Natural killer cell treated with Interleukin-12 subunit alpha and Interleukin-12 subunit beta and Interleukin-15 and Interleukin-18, amount 100 ng/mL, for 72 hours (primary cell): ENCODE measurements around the gene NEUROG1. TPM values are rescaled to one million over a fixed set of nuclear protein-coding genes. Genes with fewer than 3 reads are reported as not detected.

Source experiments
- ATAC-seq, 2 donors: fragments of 150-1000 bp; cut with Tn5 transposase in 1 of 2; sonication (Bioruptor Pico), chemical (Tn5 transposase) in 1 of 2; 2 replicates each; pipeline ENCODE4 v1.10.0; 2021
- DNase-seq: peaks from one replicate; pipeline ENCODE4 v3.0.0; 2022; ENCODE audit warnings: low spot score
- H3K27ac Mint-ChIP-seq, 2 donors: 1 replicate in 1 of 2; 2 replicates in 1 of 2; pipeline ENCODE4 v1.8.0; 2022; ENCODE audit warnings: mixed read lengths in 2 of 2, mild to moderate bottlenecking in 1 of 2, moderate library complexity in 1 of 2
- H3K27me3 Mint-ChIP-seq, 2 donors: 1 replicate in 1 of 2; 2 replicates in 1 of 2; pipeline ENCODE4 v1.8.0; 2022; ENCODE audit warnings: mixed read lengths in 2 of 2
- H3K36me3 Mint-ChIP-seq: one replicate; pipeline ENCODE4 v1.8.0; 2022; ENCODE audit warnings: mixed read lengths
- H3K4me1 Mint-ChIP-seq, 2 donors: 1 replicate in 1 of 2; 2 replicates in 1 of 2; pipeline ENCODE4 v1.8.0; 2022; ENCODE audit warnings: low read depth in 2 of 2, mixed read lengths in 2 of 2, mild to moderate bottlenecking in 1 of 2
- H3K4me3 Mint-ChIP-seq: one replicate; pipeline ENCODE4 v1.8.0; 2022; ENCODE audit warnings: mixed read lengths
- H3K9me3 Mint-ChIP-seq: 2 replicates; pipeline ENCODE4 v1.8.0; 2022; ENCODE audit warnings: mixed read lengths
- total RNA-seq, 2 donors: library from RNA; stranded (reverse); gene quantifications; one replicate each; pipeline ENCODE4 v1.2.3, GENCODE V29; 2022

Gene NEUROG1
- not detected for total RNA-seq

- H3K27me3 Mint-ChIP-seq, result peaks cover 50 to 68% of the 10 kb centered on the region in 2 donors
- no peaks in the 10 kb centered on the region for H3K9me3 Mint-ChIP-seq
- ATAC-seq, result peak in 1 of 2 donors; percentile 7
- peak within 1 kb of the TSS in 1 of 2 donors; percentile 17 for H3K27ac Mint-ChIP-seq
- no peaks in the 10 kb centered on the region for H3K36me3 Mint-ChIP-seq
- no peak for DNase-seq
- peaks cover 0 to 6% of the 10 kb centered on the region in 2 donors for H3K4me1 Mint-ChIP-seq
- H3K4me3 Mint-ChIP-seq, result peak within 1 kb of the TSS; percentile 22
These were observed at the start of gene NEUROG1 for GRCh38 chr5:135535820-135536801. TSS of gene NEUROG1 (minus strand) at chr5:135535964. CDS start at chr5:135535690, 274 bp downstream.

- Mint-ChIP-seq H3K4me3 (no peak overlapping the region), H3K4me1 (no peaks in the 10 kb centered on the region), H3K27me3 (peaks cover 22 to 24% of the 10 kb centered on the region in 2 donors), H3K9me3 (no peaks in the 10 kb centered on the region), H3K36me3 (no peaks in the 10 kb centered on the region), H3K27ac (no peak overlapping the region)
- ATAC-seq, result peak in 1 of 2 donors; percentile 10
- DNase-seq, result no peak
These were observed 49.2 kb upstream of the NEUROG1 start for GRCh38 chr5:135584918-135585317.

GRCh38 chr5:135584276-135584675, 48.5 kb upstream of the NEUROG1 start:
- Mint-ChIP-seq H3K9me3 (no peaks in the 10 kb centered on the region), H3K4me1 (no peaks in the 10 kb centered on the region)

GRCh38 chr5:135582099-135582781, 46.5 kb upstream of the NEUROG1 start:
- H3K27ac Mint-ChIP-seq, result no peak overlapping the region
- no peaks in the 10 kb centered on the region for H3K36me3 Mint-ChIP-seq
- DNase-seq (no peak), ATAC-seq (no peak)
- no peaks in the 10 kb centered on the region for H3K4me1 Mint-ChIP-seq
- H3K27me3 Mint-ChIP-seq, result peaks cover 24% of the 10 kb centered on the region in 2 donors
- no peaks in the 10 kb centered on the region for H3K9me3 Mint-ChIP-seq
- H3K4me3 Mint-ChIP-seq, result no peak overlapping the region

More at GRCh38 chr5:135584276-135584675, 48.5 kb upstream of the NEUROG1 start:
- Mint-ChIP-seq H3K27ac (no peak overlapping the region), H3K27me3 (peaks cover 22 to 24% of the 10 kb centered on the region in 2 donors), H3K4me3 (no peak overlapping the region), H3K36me3 (no peaks in the 10 kb centered on the region)
- no peak for DNase-seq
- no peak for ATAC-seq

GRCh38 chr5:135578685-135579341, 43.0 kb upstream of the NEUROG1 start, which contains the start of gene CXCL14:
TSS of gene CXCL14 (minus strand) at chr5:135578991. CDS start at chr5:135578778, 213 bp downstream.
- DNase-seq (no peak), ATAC-seq (peak; percentile 19 to 71)
- Mint-ChIP-seq H3K4me3 (no peak within 1 kb of the TSS), H3K27ac (no peak within 1 kb of the TSS), H3K4me1 (no peaks in the 10 kb centered on the region), H3K36me3 (no peaks in the 10 kb centered on the region), H3K27me3 (peaks cover 23 to 26% of the 10 kb centered on the region in 2 donors), H3K9me3 (no peaks in the 10 kb centered on the region)

GRCh38 chr5:135578305-135578684, 42.5 kb upstream of the NEUROG1 start:
- H3K4me1 Mint-ChIP-seq, result no peaks in the 10 kb centered on the region
- H3K36me3 Mint-ChIP-seq, result no peaks in the 10 kb centered on the region
- H3K27ac Mint-ChIP-seq, result no peak overlapping the region
- H3K9me3 Mint-ChIP-seq, result no peaks in the 10 kb centered on the region
- ATAC-seq, result no peak
- H3K27me3 Mint-ChIP-seq, result peaks cover 21 to 24% of the 10 kb centered on the region in 2 donors
- no peak overlapping the region for H3K4me3 Mint-ChIP-seq
- no peak for DNase-seq

GRCh38 chr5:135577421-135577820, 41.7 kb upstream of the NEUROG1 start:
- no peaks in the 10 kb centered on the region for H3K9me3 Mint-ChIP-seq
- peaks cover 17 to 23% of the 10 kb centered on the region in 2 donors for H3K27me3 Mint-ChIP-seq
- no peaks in the 10 kb centered on the region for H3K36me3 Mint-ChIP-seq
- H3K27ac Mint-ChIP-seq, result no peak overlapping the region
- DNase-seq, result no peak
- ATAC-seq, result no peak
- no peaks in the 10 kb centered on the region for H3K4me1 Mint-ChIP-seq
- H3K4me3 Mint-ChIP-seq, result no peak overlapping the region

GRCh38 chr5:135576075-135576599, 40.4 kb upstream of the NEUROG1 start:
- Mint-ChIP-seq H3K36me3 (no peaks in the 10 kb centered on the region), H3K9me3 (no peaks in the 10 kb centered on the region)

GRCh38 chr5:135574493-135574892, 38.7 kb upstream of the NEUROG1 start:
- ATAC-seq (no peak), DNase-seq (no peak)
- Mint-ChIP-seq H3K4me3 (no peak overlapping the region), H3K27me3 (peaks cover 13 to 18% of the 10 kb centered on the region in 2 donors), H3K27ac (no peak overlapping the region), H3K36me3 (no peaks in the 10 kb centered on the region), H3K4me1 (no peaks in the 10 kb centered on the region), H3K9me3 (no peaks in the 10 kb centered on the region)

More at GRCh38 chr5:135576075-135576599, 40.4 kb upstream of the NEUROG1 start:
- Mint-ChIP-seq H3K27me3 (peaks cover 13 to 20% of the 10 kb centered on the region in 2 donors), H3K4me3 (no peak overlapping the region), H3K27ac (no peak overlapping the region), H3K4me1 (no peaks in the 10 kb centered on the region)
- DNase-seq (no peak), ATAC-seq (no peak)

GRCh38 chr5:135571902-135572301, 36.1 kb upstream of the NEUROG1 start:
- Mint-ChIP-seq H3K4me3 (no peak overlapping the region), H3K9me3 (no peaks in the 10 kb centered on the region), H3K27ac (no peak overlapping the region), H3K27me3 (peaks cover 13 to 16% of the 10 kb centered on the region in 2 donors), H3K36me3 (no peaks in the 10 kb centered on the region), H3K4me1 (no peaks in the 10 kb centered on the region)
- no peak for ATAC-seq
- no peak for DNase-seq

- no peaks in the 10 kb centered on the region for H3K36me3 Mint-ChIP-seq
- DNase-seq (no peak), ATAC-seq (no peak)
- no peaks in the 10 kb centered on the region for H3K9me3 Mint-ChIP-seq
- H3K4me3 Mint-ChIP-seq, result no peak overlapping the region
- no peaks in the 10 kb centered on the region for H3K4me1 Mint-ChIP-seq
- peaks cover 13 to 18% of the 10 kb centered on the region in 2 donors for H3K27me3 Mint-ChIP-seq
- H3K27ac Mint-ChIP-seq, result no peak overlapping the region
These were observed 35.4 kb upstream of the NEUROG1 start for GRCh38 chr5:135571066-135571609.

- H3K4me3 Mint-ChIP-seq, result no peak overlapping the region
- ATAC-seq, result no peak
These were observed 34.6 kb upstream of the NEUROG1 start for GRCh38 chr5:135570453-135570764.

GRCh38 chr5:135569755-135570452, 34.1 kb upstream of the NEUROG1 start:
- Mint-ChIP-seq H3K27ac (no peak overlapping the region), H3K27me3 (peaks cover 8 to 13% of the 10 kb centered on the region in 2 donors), H3K4me1 (no peaks in the 10 kb centered on the region), H3K9me3 (no peaks in the 10 kb centered on the region), H3K36me3 (no peaks in the 10 kb centered on the region), H3K4me3 (no peak overlapping the region)
- DNase-seq (no peak), ATAC-seq (no peak)

More at GRCh38 chr5:135570453-135570764, 34.6 kb upstream of the NEUROG1 start:
- no peak overlapping the region for H3K27ac Mint-ChIP-seq
- H3K27me3 Mint-ChIP-seq, result peaks cover 9 to 14% of the 10 kb centered on the region in 2 donors
- H3K4me1 Mint-ChIP-seq, result no peaks in the 10 kb centered on the region
- no peaks in the 10 kb centered on the region for H3K9me3 Mint-ChIP-seq
- no peak for DNase-seq
- no peaks in the 10 kb centered on the region for H3K36me3 Mint-ChIP-seq
